BLaER1 treated with 17β-estradiol and CSF1 and Interleukin-3, amounts not matched to agents 10 nM and 100 nM (cell line): ENCODE measurements around the gene CPNE4.
"Not testable (repeated sequence)": the region's sequence is repeated elsewhere in the genome, so short reads cannot be mapped to it uniquely, and the experiment has no call there.

Experiments
- H3K27ac ChIP-seq, 11 experiments: shearing (Covaris generic); formaldehyde crosslinking; 2 replicates each; pipeline ENCODE4 v1.8.1; 2022
- H3K27me3 ChIP-seq, 11 experiments: shearing (Covaris generic); formaldehyde crosslinking; 2 replicates each; pipeline ENCODE4 v1.8.1; 2022
- H3K36me3 ChIP-seq, 11 experiments: shearing (Covaris generic); formaldehyde crosslinking; 2 replicates each; pipeline ENCODE4 v1.8.1; 2022
- H3K4me1 ChIP-seq, 10 experiments: shearing (Covaris generic); formaldehyde crosslinking; 2 replicates each; pipeline ENCODE4 v1.8.1; 2022
- H3K4me2 ChIP-seq, 11 experiments: shearing (Covaris generic); formaldehyde crosslinking; 2 replicates each; pipeline ENCODE4 v1.8.1; 2022
- H3K4me3 ChIP-seq, 10 experiments: shearing (Covaris generic); formaldehyde crosslinking; 2 replicates each; pipeline ENCODE4 v1.8.1; 2022
- H3K9ac ChIP-seq, 11 experiments: shearing (Covaris generic); formaldehyde crosslinking; 2 replicates each; pipeline ENCODE4 v1.8.1; 2022
- H3K9me3 ChIP-seq, 11 experiments: shearing (Covaris generic); formaldehyde crosslinking; replicated peaks in 1 of 11; 2 replicates each; pipeline ENCODE4 v1.8.1; 2022
- H4K20me1 ChIP-seq, 11 experiments: shearing (Covaris generic); formaldehyde crosslinking; 2 replicates each; pipeline ENCODE4 v1.8.1; 2022
- Cebpa-rat ChIP-seq, 11 experiments: shearing (Covaris generic); IDR thresholded peaks; 2 replicates each; pipeline ENCODE4 v1.8.1; 2022

CPNE4 gene

DNA sequence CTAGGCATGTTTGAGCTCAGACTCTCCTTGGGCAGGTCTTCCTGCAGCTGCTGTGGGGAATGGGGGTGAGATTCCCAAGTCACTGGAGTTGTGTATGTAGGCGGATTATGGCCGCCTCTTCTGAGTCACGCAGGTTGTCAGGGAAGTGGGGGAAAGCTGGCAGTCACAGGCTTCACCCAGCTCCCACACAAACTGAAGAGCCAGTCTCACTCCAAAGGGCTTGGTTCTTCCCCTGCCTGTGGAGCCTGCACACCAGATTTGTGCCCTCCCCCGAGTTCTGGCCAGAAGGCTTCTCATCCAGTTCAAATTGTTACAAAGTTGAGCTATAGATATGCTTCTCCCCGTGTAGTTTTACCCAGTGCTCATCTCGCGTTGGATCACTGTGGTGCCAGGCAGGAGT, 53.5 kb downstream of the CPNE4 start:
- no peak overlapping the region for H3K27ac ChIP-seq
- TF ChIP-seq Cebpa-rat (IDR thresholded peaks at IDR 0.05) = no peak
- no peaks in the 10 kb centered on the region for H3K36me3 ChIP-seq
- H3K4me1 ChIP-seq = no peaks in the 10 kb centered on the region
- H3K9ac ChIP-seq = no peak overlapping the region
- H3K9me3 ChIP-seq = peaks cover 8 to 24% (median 11%) of the 10 kb centered on the region in 11 experiments; a peak in 16 of 22 replicates
- no peaks in the 10 kb centered on the region for H4K20me1 ChIP-seq
- no peaks in the 10 kb centered on the region for H3K27me3 ChIP-seq
- H3K4me3 ChIP-seq = no peak overlapping the region
- H3K4me2 ChIP-seq = no peak overlapping the region

DNA sequence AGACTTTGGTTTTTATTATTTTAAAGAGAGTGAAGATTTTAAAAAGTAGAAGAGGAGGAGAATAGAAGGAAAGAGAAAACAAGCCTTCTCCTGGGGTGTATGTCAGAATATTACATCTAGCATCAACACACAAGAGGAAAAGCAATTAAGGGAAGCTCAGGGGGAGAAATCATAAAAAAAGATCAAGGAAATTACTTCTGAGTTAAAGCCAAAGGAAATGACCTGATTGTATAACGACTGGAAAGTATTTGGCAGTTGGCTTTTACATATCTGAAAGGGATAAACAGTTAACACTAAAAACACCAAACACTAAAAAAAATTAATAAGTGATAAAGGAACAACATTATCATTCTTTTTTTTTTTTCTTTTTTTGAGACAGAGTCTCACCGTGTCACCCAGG, 58.4 kb downstream of the CPNE4 start:
- H3K27me3 ChIP-seq = no peaks in the 10 kb centered on the region
- H3K36me3 ChIP-seq = no peaks in the 10 kb centered on the region
- no peaks in the 10 kb centered on the region for H4K20me1 ChIP-seq
- H3K4me3 ChIP-seq = no peak overlapping the region
- no peak overlapping the region for H3K27ac ChIP-seq
- peaks cover 0 to 4% (median 0%) of the 10 kb centered on the region in 10 experiments; a peak in 4 of 20 replicates for H3K4me1 ChIP-seq
- H3K9me3 ChIP-seq = peaks cover 8 to 24% (median 11%) of the 10 kb centered on the region in 11 experiments; a peak in 16 of 22 replicates
- no peak overlapping the region for H3K4me2 ChIP-seq
- no peak for TF ChIP-seq Cebpa-rat (IDR thresholded peaks at IDR 0.05)
- H3K9ac ChIP-seq = no peak overlapping the region

DNA sequence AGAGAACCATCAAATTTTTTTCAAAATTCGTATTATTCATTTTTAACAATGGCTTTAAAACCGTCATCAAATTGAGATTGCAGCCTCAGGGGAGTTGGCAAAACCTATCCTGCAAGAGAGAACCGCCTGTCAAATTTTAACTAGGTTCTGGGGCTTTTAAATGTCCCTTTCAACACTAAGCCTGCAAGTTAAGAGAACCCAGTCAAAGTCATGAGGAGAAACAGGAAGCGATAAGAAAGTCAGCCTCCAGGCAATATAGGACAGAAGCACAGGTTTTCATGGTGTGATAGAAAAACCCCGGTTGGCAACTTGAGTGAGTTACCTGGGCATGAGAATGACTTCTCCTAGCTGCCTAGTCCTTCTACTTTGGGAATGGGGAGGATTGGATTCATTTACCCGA, 59.8 kb downstream of the CPNE4 start:
- H3K4me1 ChIP-seq = peaks cover 0 to 4% (median 0%) of the 10 kb centered on the region in 10 experiments; a peak in 4 of 20 replicates
- TF ChIP-seq Cebpa-rat (IDR thresholded peaks at IDR 0.05) = no peak
- no peaks in the 10 kb centered on the region for H3K36me3 ChIP-seq
- H3K9ac ChIP-seq = no peak overlapping the region
- no peaks in the 10 kb centered on the region; a peak in 1 of 22 replicates for H4K20me1 ChIP-seq
- H3K27me3 ChIP-seq = no peaks in the 10 kb centered on the region
- H3K9me3 ChIP-seq = peaks cover 7 to 15% (median 11%) of the 10 kb centered on the region in 11 experiments; a peak in 16 of 22 replicates
- no peak overlapping the region for H3K27ac ChIP-seq
- H3K4me2 ChIP-seq = no peak overlapping the region
- H3K4me3 ChIP-seq = no peak overlapping the region

DNA sequence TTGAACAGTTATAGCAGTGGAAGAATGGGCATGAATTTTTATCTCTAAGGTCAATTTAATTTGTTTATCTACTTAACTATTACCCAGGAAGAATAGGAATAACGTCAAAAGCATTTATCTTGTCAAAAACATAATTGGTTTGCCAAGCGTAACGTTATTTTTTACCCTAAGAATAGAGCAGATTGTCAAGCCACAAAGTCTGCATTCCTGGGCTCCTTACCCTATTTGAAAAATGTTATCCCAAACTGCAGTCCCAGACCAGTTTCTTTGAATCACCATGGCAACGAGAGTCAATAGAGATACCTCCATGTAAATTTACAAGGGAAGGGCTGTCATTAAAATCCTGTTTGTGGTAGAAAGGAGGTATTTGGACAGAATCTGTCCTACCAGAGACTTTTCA, 61.1 kb downstream of the CPNE4 start:
- no peaks in the 10 kb centered on the region for H3K36me3 ChIP-seq
- H3K4me2 ChIP-seq = no peak overlapping the region
- no peaks in the 10 kb centered on the region; a peak in 1 of 22 replicates for H4K20me1 ChIP-seq
- H3K9me3 ChIP-seq = 0 out of 22 replicates have a peak, but pooled peaks cover 0 to 2% (median 0%) of the 10 kb centered on the region in 11 experiments
- no peak for TF ChIP-seq Cebpa-rat (IDR thresholded peaks at IDR 0.05)
- H3K27me3 ChIP-seq = no peaks in the 10 kb centered on the region
- H3K9ac ChIP-seq = no peak overlapping the region
- peaks cover 0 to 5% (median 0%) of the 10 kb centered on the region in 10 experiments; a peak in 4 of 20 replicates for H3K4me1 ChIP-seq
- H3K27ac ChIP-seq = no peak overlapping the region
- no peak overlapping the region for H3K4me3 ChIP-seq

DNA sequence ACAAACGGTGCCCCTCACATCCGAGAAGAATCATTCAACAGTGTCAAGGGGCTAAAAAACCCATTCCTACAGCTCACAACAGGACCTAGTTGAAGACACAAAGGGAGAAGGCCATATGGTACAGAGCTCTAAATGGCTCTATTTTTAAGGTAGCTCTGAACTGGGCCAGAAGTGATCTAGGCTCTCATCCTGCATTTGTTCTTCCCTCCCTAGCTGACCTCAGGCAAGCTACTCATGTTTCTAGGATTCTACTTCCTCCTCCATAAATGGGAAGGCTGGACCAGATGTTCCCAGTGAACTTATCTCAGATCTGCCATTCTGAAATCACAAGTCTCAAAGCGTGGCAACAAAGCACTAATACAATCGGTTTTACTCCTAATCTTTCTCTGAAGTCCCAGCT, 62.3 kb downstream of the CPNE4 start:
- TF ChIP-seq Cebpa-rat (IDR thresholded peaks at IDR 0.05) = no peak
- no peak overlapping the region for H3K4me3 ChIP-seq
- no peak overlapping the region for H3K4me2 ChIP-seq
- H3K4me1 ChIP-seq = peaks cover 0 to 5% (median 0%) of the 10 kb centered on the region in 10 experiments; a peak in 4 of 20 replicates
- H3K9ac ChIP-seq = no peak overlapping the region
- no peaks in the 10 kb centered on the region for H3K27me3 ChIP-seq
- H3K9me3 ChIP-seq = peaks cover 0 to 7% (median 0%) of the 10 kb centered on the region in 11 experiments; a peak in 2 of 22 replicates
- no peaks in the 10 kb centered on the region; a peak in 1 of 22 replicates for H4K20me1 ChIP-seq
- H3K27ac ChIP-seq = no peak overlapping the region
- no peaks in the 10 kb centered on the region for H3K36me3 ChIP-seq

DNA sequence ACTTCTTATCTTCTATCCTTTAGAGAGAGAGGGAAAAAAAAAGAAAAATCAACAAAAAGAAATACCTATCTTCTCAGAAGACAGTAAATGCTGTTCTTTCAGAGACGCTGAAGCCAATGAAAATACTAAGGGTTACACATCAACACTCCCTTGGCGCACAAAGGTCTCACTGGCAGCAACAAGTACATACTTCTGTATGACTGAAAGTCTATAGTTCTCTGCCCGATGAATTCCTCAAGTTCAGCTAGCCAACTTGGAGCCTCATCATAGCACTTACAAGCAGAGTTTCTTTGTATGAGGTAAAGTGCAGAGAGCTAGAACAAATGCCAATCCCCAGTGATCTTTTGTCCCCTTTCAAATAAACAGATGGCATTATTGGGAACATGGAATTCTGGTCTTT, 62.7 kb downstream of the CPNE4 start:
- Histone ChIP-seq H3K36me3 (no peaks in the 10 kb centered on the region), H3K4me2 (no peak overlapping the region), H3K27ac (no peak overlapping the region), H4K20me1 (no peaks in the 10 kb centered on the region; a peak in 1 of 22 replicates), H3K27me3 (no peaks in the 10 kb centered on the region), H3K9me3 (peaks cover 0 to 8% (median 0%) of the 10 kb centered on the region in 11 experiments; a peak in 2 of 22 replicates), H3K9ac (no peak overlapping the region), H3K4me1 (peaks cover 0 to 5% (median 0%) of the 10 kb centered on the region in 10 experiments; a peak in 4 of 20 replicates), H3K4me3 (no peak overlapping the region)
- no peak for TF ChIP-seq Cebpa-rat (IDR thresholded peaks at IDR 0.05)

DNA sequence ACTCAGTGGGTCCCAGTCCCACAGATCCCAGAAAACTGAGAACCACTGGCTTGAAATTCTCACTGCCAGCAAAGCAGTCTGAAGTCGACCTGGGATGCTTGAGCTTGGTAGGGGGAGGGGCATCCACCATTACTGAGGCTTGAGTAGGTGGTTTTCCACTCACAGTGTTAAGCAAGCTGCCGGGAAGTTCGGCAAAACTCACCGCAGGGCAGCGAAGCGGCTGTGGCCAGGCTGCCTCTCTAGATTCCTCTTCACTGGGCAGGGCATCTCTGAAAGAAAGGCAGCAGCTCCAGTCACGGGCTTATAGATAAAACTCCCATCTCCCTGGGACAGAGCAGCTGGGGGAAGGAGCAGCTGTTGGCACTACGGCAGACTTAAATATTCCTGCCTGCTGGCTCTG, 71.4 kb downstream of the CPNE4 start:
- not testable (repeated sequence) for H3K9ac ChIP-seq, H3K4me2 ChIP-seq, H3K27ac ChIP-seq, H3K27me3 ChIP-seq, H4K20me1 ChIP-seq, H3K36me3 ChIP-seq, H3K4me3 ChIP-seq
- Histone ChIP-seq H3K4me1 (peaks cover 0 to 22% (median 0%) of the 10 kb centered on the region in 10 experiments; a peak in 8 of 20 replicates), H3K9me3 (peaks cover 0 to 13% (median 3%) of the 10 kb centered on the region in 11 experiments; a peak in 5 of 22 replicates)

DNA sequence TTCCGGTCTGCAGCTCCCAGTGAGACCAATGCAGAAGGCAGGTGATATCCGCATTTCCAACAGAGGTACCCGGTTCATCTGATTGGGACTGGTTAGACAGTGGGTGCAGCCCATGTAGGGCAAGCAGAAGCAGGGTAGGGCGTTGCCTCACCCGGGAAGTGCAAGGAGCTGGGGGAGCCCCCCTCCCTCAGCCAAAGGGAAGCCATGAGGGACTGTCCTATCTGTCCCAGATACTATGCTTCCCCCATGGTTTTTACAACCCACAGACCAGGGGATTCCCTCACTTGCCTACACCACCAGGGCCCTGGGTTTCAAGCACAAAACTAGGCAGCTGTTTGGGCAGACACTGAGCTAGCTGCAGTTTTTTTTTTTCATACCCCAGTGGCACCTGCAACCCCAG, 71.8 kb downstream of the CPNE4 start:
- H3K9me3 ChIP-seq = peaks cover 0 to 13% (median 3%) of the 10 kb centered on the region in 11 experiments; a peak in 5 of 22 replicates
- H3K4me3 ChIP-seq = no peak overlapping the region
- no peak overlapping the region for H3K9ac ChIP-seq
- H4K20me1 ChIP-seq = no peaks in the 10 kb centered on the region
- H3K27ac ChIP-seq = no peak overlapping the region
- no peaks in the 10 kb centered on the region for H3K27me3 ChIP-seq
- no peaks in the 10 kb centered on the region for H3K36me3 ChIP-seq
- H3K4me1 ChIP-seq = peaks cover 0 to 22% (median 0%) of the 10 kb centered on the region in 10 experiments; a peak in 8 of 20 replicates
- no peak for TF ChIP-seq Cebpa-rat (IDR thresholded peaks at IDR 0.05)
- no peak overlapping the region for H3K4me2 ChIP-seq

DNA sequence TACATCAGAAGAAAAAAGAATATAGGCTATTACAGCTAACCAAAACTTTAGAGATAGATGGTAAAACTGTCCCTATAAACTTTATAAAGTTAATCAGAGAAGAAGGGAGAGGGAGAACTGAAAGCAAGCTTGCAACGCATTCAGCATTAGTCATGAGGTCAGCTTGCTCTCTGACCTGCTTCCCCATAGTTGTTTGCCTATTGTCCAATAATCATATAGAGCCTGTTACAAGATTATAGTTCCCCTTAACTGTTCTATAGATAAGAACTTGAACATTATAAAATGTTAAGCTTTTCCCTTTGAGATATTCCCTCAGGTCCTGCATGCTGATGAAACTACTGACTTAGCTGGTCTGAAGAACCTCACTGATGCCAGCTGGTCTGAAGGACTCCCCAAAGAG, 74.5 kb downstream of the CPNE4 start:
- TF ChIP-seq Cebpa-rat (IDR thresholded peaks at IDR 0.05) = no peak; a peak in 1 of 22 replicates
- Histone ChIP-seq H3K9me3 (no peaks in the 10 kb centered on the region), H3K27me3 (no peaks in the 10 kb centered on the region), H4K20me1 (no peaks in the 10 kb centered on the region), H3K4me1 (peaks cover 0 to 22% (median 0%) of the 10 kb centered on the region in 10 experiments; a peak in 8 of 20 replicates), H3K27ac (peak overlapping the region in 7 of 11 experiments; percentile 21 to 77 (median 67); a peak in 11 of 22 replicates), H3K36me3 (no peaks in the 10 kb centered on the region), H3K9ac (peak overlapping the region in 4 of 11 experiments; percentile 4 to 49 (median 46); a peak in 6 of 22 replicates), H3K4me3 (no peak overlapping the region), H3K4me2 (peak overlapping the region in 4 of 11 experiments; percentile 19 to 63 (median 51); a peak in 6 of 22 replicates)

DNA sequence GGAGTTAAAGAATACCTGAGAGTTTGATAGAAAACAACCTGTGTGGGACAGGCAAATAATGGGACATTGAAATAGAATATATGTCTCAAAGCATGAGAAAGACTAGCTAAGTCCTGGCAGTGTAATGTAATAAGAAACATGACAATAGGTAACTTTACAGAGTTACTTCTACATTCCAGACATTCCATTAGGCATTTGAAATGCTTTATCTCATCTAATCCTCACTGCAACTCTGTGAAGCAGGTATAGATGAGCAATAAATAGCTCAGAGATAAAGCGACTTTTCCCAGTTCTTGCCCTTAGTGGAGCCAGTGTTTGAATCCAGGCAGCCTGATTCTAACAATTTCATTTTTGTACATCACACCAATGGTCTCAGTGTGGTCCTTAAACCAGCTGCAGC, 76.8 kb downstream of the CPNE4 start:
- no peak overlapping the region for H3K4me3 ChIP-seq
- no peaks in the 10 kb centered on the region for H3K36me3 ChIP-seq
- no peak overlapping the region for H3K27ac ChIP-seq
- H4K20me1 ChIP-seq = no peaks in the 10 kb centered on the region
- H3K27me3 ChIP-seq = no peaks in the 10 kb centered on the region
- no peak overlapping the region for H3K4me2 ChIP-seq
- no peak overlapping the region for H3K9ac ChIP-seq
- H3K9me3 ChIP-seq = peaks cover 0 to 7% (median 0%) of the 10 kb centered on the region in 11 experiments; a peak in 2 of 22 replicates
- H3K4me1 ChIP-seq = peaks cover 0 to 22% (median 0%) of the 10 kb centered on the region in 10 experiments; a peak in 8 of 20 replicates
- TF ChIP-seq Cebpa-rat (IDR thresholded peaks at IDR 0.05) = no peak
